Neural cell (in vitro differentiated cells): Measurements from ENCODE around the gene PRKAG2.

Experiments
- EZH2 ChIP-seq: fragments of 200-600, 300-800 bp; shearing (Covaris generic), sonication (generic); IDR thresholded peaks from 2 replicates; pipeline ENCODE4 v1.6.1; 2014; ENCODE audit warnings: antibody characterized with exemption, low read length, borderline replicate concordance, mild to moderate bottlenecking; ENCODE audit not compliant: insufficient read depth, poor library complexity, severe bottlenecking
- TF ChIP-seq, protein P1 (sequence below): fragments of 450-650 bp; IDR thresholded peaks from 2 replicates; pipeline ENCODE4 v1.5.1; 2014; ENCODE audit warnings: antibody characterized with exemption, mild to moderate bottlenecking, moderate library complexity; ENCODE audit not compliant: poor library complexity, severe bottlenecking

DNA sequence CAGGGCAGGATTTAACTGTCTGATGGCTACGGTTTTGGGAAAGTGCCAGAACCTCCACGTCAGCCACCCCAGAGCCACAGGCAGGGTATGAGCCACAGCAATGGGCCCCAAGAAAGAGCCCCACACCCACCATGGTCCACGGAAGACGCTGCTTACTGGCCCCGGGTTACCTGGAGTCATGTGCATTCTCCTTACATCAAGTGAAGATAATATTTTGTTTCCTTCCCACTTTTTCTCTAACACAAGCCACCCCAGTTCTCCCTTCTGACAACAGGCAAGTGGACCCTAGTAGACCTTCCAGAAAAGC lies 67.1 kb downstream of the PRKAG2 start:
- TF ChIP-seq, protein P1, sequence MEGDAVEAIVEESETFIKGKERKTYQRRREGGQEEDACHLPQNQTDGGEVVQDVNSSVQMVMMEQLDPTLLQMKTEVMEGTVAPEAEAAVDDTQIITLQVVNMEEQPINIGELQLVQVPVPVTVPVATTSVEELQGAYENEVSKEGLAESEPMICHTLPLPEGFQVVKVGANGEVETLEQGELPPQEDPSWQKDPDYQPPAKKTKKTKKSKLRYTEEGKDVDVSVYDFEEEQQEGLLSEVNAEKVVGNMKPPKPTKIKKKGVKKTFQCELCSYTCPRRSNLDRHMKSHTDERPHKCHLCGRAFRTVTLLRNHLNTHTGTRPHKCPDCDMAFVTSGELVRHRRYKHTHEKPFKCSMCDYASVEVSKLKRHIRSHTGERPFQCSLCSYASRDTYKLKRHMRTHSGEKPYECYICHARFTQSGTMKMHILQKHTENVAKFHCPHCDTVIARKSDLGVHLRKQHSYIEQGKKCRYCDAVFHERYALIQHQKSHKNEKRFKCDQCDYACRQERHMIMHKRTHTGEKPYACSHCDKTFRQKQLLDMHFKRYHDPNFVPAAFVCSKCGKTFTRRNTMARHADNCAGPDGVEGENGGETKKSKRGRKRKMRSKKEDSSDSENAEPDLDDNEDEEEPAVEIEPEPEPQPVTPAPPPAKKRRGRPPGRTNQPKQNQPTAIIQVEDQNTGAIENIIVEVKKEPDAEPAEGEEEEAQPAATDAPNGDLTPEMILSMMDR = no peak
- TF ChIP-seq EZH2 = no peak
